SU-DHL-6 (cell line): ENCODE measurements around the gene MTF1.

Source experiments
- EZH2phosphoT487 ChIP-seq: fragments of 200-600 bp; sonication (generic), shearing (Covaris generic); conservative IDR thresholded peaks from 2 replicates; pipeline ENCODE4 v1.6.1; 2018; ENCODE audit warnings: mild to moderate bottlenecking, antibody characterized with exemption, low read length, moderate library complexity, mixed read lengths
- TF ChIP-seq, protein P1 (sequence below): fragments of 200-600 bp; sonication (generic); IDR thresholded peaks from one replicate; pipeline ENCODE4 v1.5.1; 2017; ENCODE audit warnings: antibody characterized with exemption, mild to moderate bottlenecking, low read length, moderate library complexity; ENCODE audit not compliant: insufficient read depth, poor library complexity, severe bottlenecking

DNA sequence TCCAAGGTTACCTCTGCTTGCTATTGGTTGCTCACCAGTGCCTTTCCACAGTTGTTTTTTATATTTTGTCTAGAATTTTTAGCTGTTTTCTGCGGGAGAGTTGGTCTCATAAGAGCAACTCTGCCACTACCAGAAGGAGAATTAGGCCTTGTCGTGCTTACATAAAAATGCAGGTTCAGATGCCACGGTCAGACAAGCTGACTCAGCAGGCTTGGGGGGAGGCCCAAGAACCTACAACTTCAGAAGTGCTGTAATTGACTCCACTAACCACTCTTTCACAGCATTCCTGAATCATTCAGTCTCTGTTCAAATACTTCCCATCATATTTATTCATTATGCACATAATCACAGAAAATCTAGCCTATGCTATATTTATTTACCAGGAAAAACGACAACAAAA is 28.3 kb downstream of the MTF1 start:
- TF ChIP-seq, protein P1, sequence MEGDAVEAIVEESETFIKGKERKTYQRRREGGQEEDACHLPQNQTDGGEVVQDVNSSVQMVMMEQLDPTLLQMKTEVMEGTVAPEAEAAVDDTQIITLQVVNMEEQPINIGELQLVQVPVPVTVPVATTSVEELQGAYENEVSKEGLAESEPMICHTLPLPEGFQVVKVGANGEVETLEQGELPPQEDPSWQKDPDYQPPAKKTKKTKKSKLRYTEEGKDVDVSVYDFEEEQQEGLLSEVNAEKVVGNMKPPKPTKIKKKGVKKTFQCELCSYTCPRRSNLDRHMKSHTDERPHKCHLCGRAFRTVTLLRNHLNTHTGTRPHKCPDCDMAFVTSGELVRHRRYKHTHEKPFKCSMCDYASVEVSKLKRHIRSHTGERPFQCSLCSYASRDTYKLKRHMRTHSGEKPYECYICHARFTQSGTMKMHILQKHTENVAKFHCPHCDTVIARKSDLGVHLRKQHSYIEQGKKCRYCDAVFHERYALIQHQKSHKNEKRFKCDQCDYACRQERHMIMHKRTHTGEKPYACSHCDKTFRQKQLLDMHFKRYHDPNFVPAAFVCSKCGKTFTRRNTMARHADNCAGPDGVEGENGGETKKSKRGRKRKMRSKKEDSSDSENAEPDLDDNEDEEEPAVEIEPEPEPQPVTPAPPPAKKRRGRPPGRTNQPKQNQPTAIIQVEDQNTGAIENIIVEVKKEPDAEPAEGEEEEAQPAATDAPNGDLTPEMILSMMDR = no peak
- no peak for TF ChIP-seq EZH2phosphoT487
